GM21528 (cell line): ENCODE measurements around the gene CNOT6L.
"Not testable (repeated sequence)": the region's sequence is repeated elsewhere in the genome, so short reads cannot be mapped to it uniquely, and the experiment has no call there.

Experiments
- ATAC-seq: cut with Tn5 transposase; IDR thresholded peaks from one replicate; pipeline ENCODE4 v1.9.1; 2021; ENCODE audit warnings: mild to moderate bottlenecking, moderate library complexity; ENCODE audit not compliant: unreplicated experiment, low FRiP score

Gene CNOT6L

GRCh38 chr4:77783895-77784294 lies 35.3 kb downstream of the CNOT6L start:
- ATAC-seq, result no peak

GRCh38 chr4:77782102-77782835 lies 36.9 kb downstream of the CNOT6L start:
- ATAC-seq, result no peak

GRCh38 chr4:77780762-77781161 lies 38.4 kb downstream of the CNOT6L start:
- ATAC-seq, result not testable (repeated sequence)

GRCh38 chr4:77777135-77777807 lies 41.9 kb downstream of the CNOT6L start:
- no peak for ATAC-seq

GRCh38 chr4:77776182-77777134 lies 42.7 kb downstream of the CNOT6L start:
- ATAC-seq, result no peak

- no peak for ATAC-seq
These were observed 46.1 kb downstream of the CNOT6L start for GRCh38 chr4:77773101-77773500.

GRCh38 chr4:77771566-77771965 lies 47.6 kb downstream of the CNOT6L start:
- ATAC-seq, result no peak

- no peak for ATAC-seq
These were observed 53.4 kb downstream of the CNOT6L start for GRCh38 chr4:77765720-77766119.

- no peak for ATAC-seq
These were observed 56.6 kb downstream of the CNOT6L start for GRCh38 chr4:77762531-77762930.

- no peak for ATAC-seq
These were observed 57.6 kb downstream of the CNOT6L start for GRCh38 chr4:77761595-77761994.

- ATAC-seq, result no peak
These were observed 60.4 kb downstream of the CNOT6L start for GRCh38 chr4:77758804-77759203.

- no peak for ATAC-seq
These were observed 67.4 kb downstream of the CNOT6L start for GRCh38 chr4:77751764-77752163.

GRCh38 chr4:77745792-77746191 lies 73.4 kb downstream of the CNOT6L start:
- no peak for ATAC-seq

GRCh38 chr4:77742054-77742453 lies 77.1 kb downstream of the CNOT6L start:
- ATAC-seq, result no peak

GRCh38 chr4:77740480-77740879 lies 78.7 kb downstream of the CNOT6L start:
- ATAC-seq, result no peak

GRCh38 chr4:77734928-77735327 lies 84.2 kb downstream of the CNOT6L start:
- ATAC-seq, result peak; percentile 93

GRCh38 chr4:77731656-77732055 lies 87.5 kb downstream of the CNOT6L start:
- ATAC-seq, result no peak

- no peak for ATAC-seq
These were observed 90.7 kb downstream of the CNOT6L start for GRCh38 chr4:77728420-77728819.

- no peak for ATAC-seq
These were observed 98.1 kb downstream of the CNOT6L start for GRCh38 chr4:77721073-77721472.

GRCh38 chr4:77718500-77718899 lies 100.7 kb downstream of the CNOT6L start:
- not testable (repeated sequence) for ATAC-seq
